Epithelial cell of proximal tubule (primary cell): ENCODE data around the gene CA12. TPM values are rescaled to one million over a fixed set of nuclear protein-coding genes. Genes with fewer than 3 reads are reported as not detected.
"Not testable (repeated sequence)": the region's sequence is repeated elsewhere in the genome, so short reads cannot be mapped to it uniquely, and the experiment has no call there.

Experiments used
- DNase-seq: peaks from one replicate; pipeline ENCODE4 v3.0.0-alpha.2; 2011; ENCODE audit warnings: low read depth
- H3K4me3 ChIP-seq: 2 replicates; pipeline ENCODE4 v1.5.1; 2011; ENCODE audit warnings: low read depth, mild to moderate bottlenecking, low read length
- CTCF ChIP-seq: conservative IDR thresholded peaks from 2 replicates; pipeline ENCODE4 v1.5.1; 2012; ENCODE audit warnings: low read depth, mild to moderate bottlenecking, low read length
- total RNA-seq: library from RNA; depleted of rRNA; stranded (reverse); fragments of >200 nt; gene quantifications from 2 replicates; pipeline ENCODE4 v1.2.3, GENCODE V29; 2015

Gene CA12
- total RNA-seq, 1 donor from 2014 or later: 19.7 TPM

GRCh38 chr15:63322541-63322940 is 59.1 kb downstream of the CA12 start:
- no peak for DNase-seq
- no peak for TF ChIP-seq CTCF
- H3K4me3 ChIP-seq: no peak overlapping the region

GRCh38 chr15:63321462-63321861 is 60.2 kb downstream of the CA12 start:
- no peak for TF ChIP-seq CTCF
- no peak overlapping the region for H3K4me3 ChIP-seq
- no peak for DNase-seq

- not testable (repeated sequence) for DNase-seq, H3K4me3 ChIP-seq
Measured at GRCh38 chr15:63320981-63321380, 60.7 kb downstream of the CA12 start.

GRCh38 chr15:63320446-63320845 is 61.2 kb downstream of the CA12 start:
- H3K4me3 ChIP-seq, DNase-seq: not testable (repeated sequence)

- DNase-seq: no peak
- TF ChIP-seq CTCF: no peak
Measured at GRCh38 chr15:63319065-63319464, 62.6 kb downstream of the CA12 start.

GRCh38 chr15:63318344-63318743 is 63.3 kb downstream of the CA12 start:
- no peak for DNase-seq
- H3K4me3 ChIP-seq: no peak overlapping the region
- no peak for TF ChIP-seq CTCF

More at GRCh38 chr15:63319065-63319464, 62.6 kb downstream of the CA12 start:
- H3K4me3 ChIP-seq: no peak overlapping the region

- H3K4me3 ChIP-seq: no peak overlapping the region
- no peak for TF ChIP-seq CTCF
- DNase-seq: no peak
Measured at GRCh38 chr15:63314409-63314808, 67.2 kb downstream of the CA12 start.

- no peak overlapping the region for H3K4me3 ChIP-seq
- no peak for DNase-seq
- no peak for TF ChIP-seq CTCF
Measured at GRCh38 chr15:63313825-63314224, 67.8 kb downstream of the CA12 start.
